ENCODE data around the gene REM2. TPM values are rescaled to one million over a fixed set of nuclear protein-coding genes. Genes with fewer than 3 reads are reported as not detected.
A peak's percentile ranks its signal among the peaks of the same experiment; 100 is the strongest.

The REM2 gene
- total RNA-seq, 1 donor from 2014 or later: 0.79 TPM

- Histone ChIP-seq H2AFZ (ENCODE audit: low read depth, low read length) (peak overlapping the region; percentile 9), H3K4me1 (ENCODE audit: insufficient read depth, low read length) (peaks cover 18% of the 10 kb centered on the region), H3K27me3 (ENCODE audit: insufficient read depth, low read length) (no peaks in the 10 kb centered on the region), H3K4me3 (ENCODE audit: insufficient read depth, low read depth, low read length) (no peak overlapping the region), H3K9ac (ENCODE audit: low read length) (peak overlapping the region; percentile 28), H4K20me1 (ENCODE audit: insufficient read depth, low read length) (no peaks in the 10 kb centered on the region), H3K79me2 (ENCODE audit: insufficient read depth, low read length) (no peaks in the 10 kb centered on the region), H3K9me3 (ENCODE audit: insufficient read depth, low read depth, low read length) (no peaks in the 10 kb centered on the region), H3K36me3 (ENCODE audit: insufficient read depth, low read length) (peaks cover 7% of the 10 kb centered on the region), H3K4me2 (ENCODE audit: low read length) (peak overlapping the region; percentile 71), H3K27ac (ENCODE audit: low read depth, low read length) (no peak overlapping the region)
- DNase-seq (ENCODE audit: low read depth): peak; percentile 52
- Mint-ChIP-seq H3K27ac (ENCODE audit: unreplicated experiment) (peak overlapping the region; percentile 18), H3K36me3 (ENCODE audit: low read depth, unreplicated experiment) (peaks cover 11% of the 10 kb centered on the region), H3K4me3 (ENCODE audit: unreplicated experiment) (peak overlapping the region; percentile 27), H3K27me3 (ENCODE audit: low read depth, unreplicated experiment) (peaks cover 5% of the 10 kb centered on the region), H3K9me3 (ENCODE audit: unreplicated experiment) (no peaks in the 10 kb centered on the region), H3K4me1 (ENCODE audit: low read depth, unreplicated experiment) (peaks cover 19% of the 10 kb centered on the region)
- TF ChIP-seq, protein P1, sequence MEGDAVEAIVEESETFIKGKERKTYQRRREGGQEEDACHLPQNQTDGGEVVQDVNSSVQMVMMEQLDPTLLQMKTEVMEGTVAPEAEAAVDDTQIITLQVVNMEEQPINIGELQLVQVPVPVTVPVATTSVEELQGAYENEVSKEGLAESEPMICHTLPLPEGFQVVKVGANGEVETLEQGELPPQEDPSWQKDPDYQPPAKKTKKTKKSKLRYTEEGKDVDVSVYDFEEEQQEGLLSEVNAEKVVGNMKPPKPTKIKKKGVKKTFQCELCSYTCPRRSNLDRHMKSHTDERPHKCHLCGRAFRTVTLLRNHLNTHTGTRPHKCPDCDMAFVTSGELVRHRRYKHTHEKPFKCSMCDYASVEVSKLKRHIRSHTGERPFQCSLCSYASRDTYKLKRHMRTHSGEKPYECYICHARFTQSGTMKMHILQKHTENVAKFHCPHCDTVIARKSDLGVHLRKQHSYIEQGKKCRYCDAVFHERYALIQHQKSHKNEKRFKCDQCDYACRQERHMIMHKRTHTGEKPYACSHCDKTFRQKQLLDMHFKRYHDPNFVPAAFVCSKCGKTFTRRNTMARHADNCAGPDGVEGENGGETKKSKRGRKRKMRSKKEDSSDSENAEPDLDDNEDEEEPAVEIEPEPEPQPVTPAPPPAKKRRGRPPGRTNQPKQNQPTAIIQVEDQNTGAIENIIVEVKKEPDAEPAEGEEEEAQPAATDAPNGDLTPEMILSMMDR (IDR thresholded peaks at IDR 0.05; ENCODE audit: insufficient read depth, low read depth, low read length): no peak
- TF ChIP-seq EZH2 (IDR thresholded peaks at IDR 0.05; ENCODE audit: insufficient read depth, low read length): no peak
- FAIRE-seq: no peak
Measured at GRCh38 chr14:22882529-22883172, 371 bp upstream of the REM2 start.

- DNase-seq (ENCODE audit: low read depth) (no peak), FAIRE-seq (no peak)
- Mint-ChIP-seq H3K4me1 (ENCODE audit: low read depth, unreplicated experiment) (peaks cover 21% of the 10 kb centered on the region), H3K9me3 (ENCODE audit: unreplicated experiment) (no peaks in the 10 kb centered on the region), H3K36me3 (ENCODE audit: low read depth, unreplicated experiment) (peaks cover 3% of the 10 kb centered on the region), H3K27ac (ENCODE audit: unreplicated experiment) (no peak overlapping the region), H3K27me3 (ENCODE audit: low read depth, unreplicated experiment) (peaks cover 5% of the 10 kb centered on the region), H3K4me3 (ENCODE audit: unreplicated experiment) (no peak overlapping the region)
- Histone ChIP-seq H3K27me3 (ENCODE audit: insufficient read depth, low read length) (no peaks in the 10 kb centered on the region), H4K20me1 (ENCODE audit: insufficient read depth, low read length) (no peaks in the 10 kb centered on the region), H3K9ac (ENCODE audit: low read length) (no peak overlapping the region), H3K9me3 (ENCODE audit: insufficient read depth, low read depth, low read length) (no peaks in the 10 kb centered on the region), H3K4me1 (ENCODE audit: insufficient read depth, low read length) (peaks cover 22% of the 10 kb centered on the region), H3K36me3 (ENCODE audit: insufficient read depth, low read length) (peaks cover 3% of the 10 kb centered on the region), H2AFZ (ENCODE audit: low read depth, low read length) (no peak overlapping the region), H3K4me3 (ENCODE audit: insufficient read depth, low read depth, low read length) (no peak overlapping the region), H3K79me2 (ENCODE audit: insufficient read depth, low read length) (no peaks in the 10 kb centered on the region), H3K27ac (ENCODE audit: low read depth, low read length) (no peak overlapping the region), H3K4me2 (ENCODE audit: low read length) (no peak overlapping the region)
- TF ChIP-seq, protein P1 (IDR thresholded peaks at IDR 0.05; ENCODE audit: insufficient read depth, low read depth, low read length): no peak
- no peak for TF ChIP-seq EZH2 (IDR thresholded peaks at IDR 0.05; ENCODE audit: insufficient read depth, low read length)
Measured at GRCh38 chr14:22884076-22884737, 1.2 kb downstream of the REM2 start.
